IMR-90 (cell line): Measurements from ENCODE around the gene GPRIN3. TPM values are rescaled to one million over a fixed set of nuclear protein-coding genes. Genes with fewer than 3 reads are reported as not detected.
"Not testable (repeated sequence)": the region's sequence is repeated elsewhere in the genome, so short reads cannot be mapped to it uniquely, and the experiment has no call there.

Experiments
- ATAC-seq: fragments of 200-7000 bp; cut with Tn5 transposase; 2 replicates; pipeline ENCODE4 v1.9.1; 2020; ENCODE audit warnings: low read depth, mild to moderate bottlenecking, moderate library complexity
- BruUV-seq: library from RNA; stranded (reverse); fragments of 400-500 nt; replicated peaks from 2 replicates; lab custom pipeline; 2021; lab: Mats Ljungman, UMichigan
- CTCF ChIA-PET: fragments of 300-600 bp; formaldehyde crosslinking; extraction: SDS; loops from one replicate; lab custom pipeline; 2021; ENCODE audit warnings: antibody characterized with exemption; lab: Yijun Ruan, JAX
- POLR2A ChIA-PET: fragments of 300-600 bp; sonication (Branson Sonifier 250); formaldehyde crosslinking; loops from one replicate; lab custom pipeline; 2022; ENCODE audit warnings: antibody characterized with exemption; ENCODE audit not compliant: unreplicated experiment; lab: Charles Lee
- DNase-seq: peaks from one replicate; pipeline ENCODE4 v3.0.0; 2013
- H2AFZ ChIP-seq: replicated peaks from 2 replicates; pipeline ENCODE3; 2013; ENCODE audit warnings: low read length, mild to moderate bottlenecking; ENCODE audit not compliant: poor library complexity
- H2AK5ac ChIP-seq: 2 replicates; pipeline ENCODE4 v1.6.1; 2013; ENCODE audit warnings: low read depth, low read length, inconsistent platforms
- H2AK9ac ChIP-seq: replicated peaks from 2 replicates; pipeline ENCODE3; 2013; ENCODE audit warnings: mild to moderate bottlenecking, low read depth, low read length, moderate library complexity; ENCODE audit not compliant: poor library complexity
- H2BK120ac ChIP-seq: 2 replicates; pipeline ENCODE4 v1.6.1; 2013; ENCODE audit warnings: low read depth, low read length, inconsistent platforms
- H2BK15ac ChIP-seq: 3 replicates; pipeline ENCODE4 v1.6.1; 2013; ENCODE audit warnings: low read depth, low read length, inconsistent platforms
- H2BK20ac ChIP-seq: 2 replicates; pipeline ENCODE4 v1.6.1; 2013; ENCODE audit warnings: low read depth, mild to moderate bottlenecking, inconsistent platforms, low read length, moderate library complexity
- H2BK5ac ChIP-seq: 2 replicates; pipeline ENCODE4 v1.6.1; 2013; ENCODE audit warnings: mild to moderate bottlenecking, low read depth, low read length, inconsistent platforms; ENCODE audit not compliant: poor library complexity, severe bottlenecking
- H3K14ac ChIP-seq: replicated peaks from 2 replicates; pipeline ENCODE4 v1.6.1; 2013; ENCODE audit warnings: low read depth, low read length, inconsistent platforms
- H3K18ac ChIP-seq: 2 replicates; pipeline ENCODE4 v1.6.1; 2013; ENCODE audit warnings: low read depth, low read length, control low read depth
- H3K23ac ChIP-seq: 2 replicates; pipeline ENCODE4 v1.6.1; 2013; ENCODE audit warnings: low read depth, low read length, inconsistent platforms
- H3K27ac ChIP-seq: 2 replicates; pipeline ENCODE4 v1.5.1; 2013; ENCODE audit warnings: mild to moderate bottlenecking, control low read depth, low read length; ENCODE audit not compliant: insufficient read depth
- H3K27me3 ChIP-seq: 2 replicates; pipeline ENCODE4 v1.6.1; 2013; ENCODE audit warnings: low read length; ENCODE audit not compliant: control insufficient read depth, insufficient read depth
- H3K36me3 ChIP-seq: 2 replicates; pipeline ENCODE4 v1.6.1; 2013; ENCODE audit warnings: low read length, mixed read lengths; ENCODE audit not compliant: control insufficient read depth, insufficient read depth
- H3K4ac ChIP-seq: 2 replicates; pipeline ENCODE4 v1.6.1; 2013; ENCODE audit warnings: low read depth, low read length, inconsistent platforms
- H3K4me1 ChIP-seq: 2 replicates; pipeline ENCODE4 v1.6.1; 2013; ENCODE audit warnings: low read length, mixed read lengths; ENCODE audit not compliant: control insufficient read depth, insufficient read depth
- H3K4me2 ChIP-seq: 2 replicates; pipeline ENCODE4 v1.6.1; 2013; ENCODE audit warnings: low read depth, mild to moderate bottlenecking, control low read depth, low read length, moderate library complexity
- H3K4me3 ChIP-seq: 2 replicates; pipeline ENCODE4 v1.5.1; 2013; ENCODE audit warnings: low read depth, mild to moderate bottlenecking, control low read depth, low read length, moderate library complexity; ENCODE audit not compliant: insufficient read depth
- H3K56ac ChIP-seq: 2 replicates; pipeline ENCODE4 v1.6.1; 2013; ENCODE audit warnings: low read length, inconsistent platforms; ENCODE audit not compliant: insufficient read depth; ENCODE audit errors: extremely low read depth
- H3K79me1 ChIP-seq, 2 experiments: 2 replicates each; pipeline ENCODE4 v1.6.1; 2013; ENCODE audit warnings: low read length in 2 of 2, inconsistent platforms in 1 of 2, low read depth in 1 of 2
- H3K9ac ChIP-seq: 2 replicates; pipeline ENCODE4 v1.6.1; 2013; ENCODE audit warnings: low read depth, low read length, control low read depth
- H3K9me1 ChIP-seq: 2 replicates; pipeline ENCODE4 v1.6.1; 2013; ENCODE audit warnings: low read length, inconsistent platforms; ENCODE audit not compliant: insufficient read depth
- H3K9me3 ChIP-seq: 2 replicates; pipeline ENCODE4 v1.6.1; 2013; ENCODE audit warnings: low read length; ENCODE audit not compliant: control insufficient read depth, insufficient read depth
- H4K20me1 ChIP-seq: 2 replicates; pipeline ENCODE4 v1.6.1; 2013; ENCODE audit warnings: low read length, inconsistent platforms; ENCODE audit not compliant: insufficient read depth
- H4K5ac ChIP-seq: 2 replicates; pipeline ENCODE4 v1.6.1; 2013; ENCODE audit warnings: mild to moderate bottlenecking, low read depth, low read length, control low read depth
- H4K8ac ChIP-seq, 2 experiments: 2 replicates each; pipeline ENCODE4 v1.6.1; 2013; ENCODE audit warnings: low read depth in 2 of 2, low read length in 2 of 2, control low read depth in 1 of 2, inconsistent platforms in 1 of 2
- H4K91ac ChIP-seq: 2 replicates; pipeline ENCODE4 v1.6.1; 2013; ENCODE audit warnings: low read depth, low read length, inconsistent platforms; ENCODE audit not compliant: insufficient read depth
- WGBS, 2 experiments: methylation state at CpG; one replicate each; pipeline versions ENCODE4 v1.1.5 to v1.1.7; 2013; ENCODE audit warnings: missing lambda C conversion rate in 2 of 2; ENCODE audit not compliant: insufficient read length in 1 of 2; ENCODE audit errors: extremely low coverage in 2 of 2; 5-methylcytosine and 5-hydroxymethylcytosine counted together
- dilution Hi-C: fragments of 300-500 bp; cut with HindIII; formaldehyde crosslinking; loops from one replicate; pipeline ENCODE4 v1.14.3; 2018; ENCODE audit warnings: low sequenced_read_pairs; ENCODE audit not compliant: unreplicated experiment
- in situ Hi-C: fragments of 300-500 bp; cut with MboI; formaldehyde crosslinking; loops from 3 replicates; pipeline ENCODE4 v1.14.3; 2019; ENCODE audit warnings: low sequenced_read_pairs, inconsistent platforms, mixed read lengths
- intact Hi-C: fragments of 100-400 bp; cut with micrococcal nuclease; formaldehyde crosslinking; loops from 2 replicates; pipeline ENCODE4 v1.10.0; 2022
- polyA plus RNA-seq, 3 experiments: library from polyadenylated mRNA; depleted of rRNA; stranded (reverse); fragments of >200 nt; gene quantifications; 2 replicates each; pipeline ENCODE4 v1.2.3, GENCODE V29; 2012; ENCODE audit warnings: low replicate concordance in 1 of 3
- total RNA-seq: library from RNA; depleted of rRNA; stranded (reverse); fragments of >200 nt; gene quantifications from 2 replicates; pipeline ENCODE4 v1.2.3, GENCODE V29; 2012

Gene GPRIN3
- total and polyA plus RNA-seq, 2 of the 4 experiments (the other 2 are of a cell fraction), result under 0.01 TPM; not detected in 1

DNA sequence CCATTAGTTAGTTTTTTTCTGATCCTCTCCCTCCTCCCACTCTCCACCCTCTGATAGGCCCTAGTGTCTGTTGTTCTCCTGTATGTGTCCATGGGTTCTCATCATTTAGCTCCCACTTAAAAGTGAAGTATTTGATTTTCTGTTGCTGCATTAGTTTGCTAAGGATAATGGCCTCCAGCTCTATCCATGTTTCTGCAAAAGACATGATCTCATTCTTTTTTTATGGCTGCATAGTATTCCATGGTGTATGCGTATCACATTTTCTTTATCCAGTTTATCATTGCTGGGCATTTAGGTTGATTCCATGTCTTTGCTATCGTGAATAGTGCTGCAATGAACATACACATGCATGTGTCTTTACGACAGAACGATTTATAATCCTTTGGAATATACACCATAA lies 53.3 kb downstream of the GPRIN3 start:
- H2AK9ac ChIP-seq, H4K91ac ChIP-seq, H2BK20ac ChIP-seq, H3K23ac ChIP-seq, H3K4me3 ChIP-seq, H3K4me2 ChIP-seq, H3K14ac ChIP-seq, dilution Hi-C loops, H2AK5ac ChIP-seq, H3K18ac ChIP-seq, ATAC-seq, H2BK5ac ChIP-seq, H4K5ac ChIP-seq, H3K27me3 ChIP-seq, H2AFZ ChIP-seq, H3K4me1 ChIP-seq, DNase-seq, H4K8ac ChIP-seq, H4K20me1 ChIP-seq, H3K9ac ChIP-seq, H3K9me3 ChIP-seq, H2BK120ac ChIP-seq, POLR2A ChIA-PET, H3K27ac ChIP-seq, H3K56ac ChIP-seq, H3K4ac ChIP-seq, H3K79me1 ChIP-seq, H3K9me1 ChIP-seq, H3K36me3 ChIP-seq, H2BK15ac ChIP-seq, in situ Hi-C loops, CTCF ChIA-PET, BruUV-seq: not testable (repeated sequence)
- intact Hi-C loops, result loop anchor here (1.0 to 10.0 kb wide), 2 partner anchors 180 to 650 kb away; no protein-coding TSS in a partner anchor
- no CpG with 5 or more reads among the region's 4 CpGs for WGBS, 2 experiments
